MM.1S (cell line): ENCODE data around the gene SYNDIG1.

Experiments used
- EZH2 ChIP-seq: fragments of 300-600 bp; sonication (generic); optimal IDR thresholded peaks from 2 replicates; pipeline ENCODE3; 2017; ENCODE audit warnings: low read depth, mild to moderate bottlenecking, antibody characterized with exemption, low read length, mixed read lengths
- EZH2phosphoT487 ChIP-seq: fragments of 300-600 bp; sonication (generic); IDR thresholded peaks from 2 replicates; pipeline ENCODE4 v1.6.1; 2018; ENCODE audit warnings: antibody characterized with exemption, low read length
- TF ChIP-seq, protein P1 (sequence below): fragments of 300-600 bp; sonication (generic); IDR thresholded peaks from 2 replicates; pipeline ENCODE4 v1.5.1; 2016; ENCODE audit warnings: antibody characterized with exemption, low read length, mixed read lengths

GRCh38 chr20:24620937-24621519 lies 151.6 kb downstream of the SYNDIG1 start:
- TF ChIP-seq, protein P1, sequence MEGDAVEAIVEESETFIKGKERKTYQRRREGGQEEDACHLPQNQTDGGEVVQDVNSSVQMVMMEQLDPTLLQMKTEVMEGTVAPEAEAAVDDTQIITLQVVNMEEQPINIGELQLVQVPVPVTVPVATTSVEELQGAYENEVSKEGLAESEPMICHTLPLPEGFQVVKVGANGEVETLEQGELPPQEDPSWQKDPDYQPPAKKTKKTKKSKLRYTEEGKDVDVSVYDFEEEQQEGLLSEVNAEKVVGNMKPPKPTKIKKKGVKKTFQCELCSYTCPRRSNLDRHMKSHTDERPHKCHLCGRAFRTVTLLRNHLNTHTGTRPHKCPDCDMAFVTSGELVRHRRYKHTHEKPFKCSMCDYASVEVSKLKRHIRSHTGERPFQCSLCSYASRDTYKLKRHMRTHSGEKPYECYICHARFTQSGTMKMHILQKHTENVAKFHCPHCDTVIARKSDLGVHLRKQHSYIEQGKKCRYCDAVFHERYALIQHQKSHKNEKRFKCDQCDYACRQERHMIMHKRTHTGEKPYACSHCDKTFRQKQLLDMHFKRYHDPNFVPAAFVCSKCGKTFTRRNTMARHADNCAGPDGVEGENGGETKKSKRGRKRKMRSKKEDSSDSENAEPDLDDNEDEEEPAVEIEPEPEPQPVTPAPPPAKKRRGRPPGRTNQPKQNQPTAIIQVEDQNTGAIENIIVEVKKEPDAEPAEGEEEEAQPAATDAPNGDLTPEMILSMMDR = no peak
- TF ChIP-seq EZH2 (no peak), EZH2phosphoT487 (no peak)
